ENCODE measurements around the gene GNAI2.
"Not testable (repeated sequence)": the region's sequence is repeated elsewhere in the genome, so short reads cannot be mapped to it uniquely, and the experiment has no call there.

GNAI2 gene

DNA sequence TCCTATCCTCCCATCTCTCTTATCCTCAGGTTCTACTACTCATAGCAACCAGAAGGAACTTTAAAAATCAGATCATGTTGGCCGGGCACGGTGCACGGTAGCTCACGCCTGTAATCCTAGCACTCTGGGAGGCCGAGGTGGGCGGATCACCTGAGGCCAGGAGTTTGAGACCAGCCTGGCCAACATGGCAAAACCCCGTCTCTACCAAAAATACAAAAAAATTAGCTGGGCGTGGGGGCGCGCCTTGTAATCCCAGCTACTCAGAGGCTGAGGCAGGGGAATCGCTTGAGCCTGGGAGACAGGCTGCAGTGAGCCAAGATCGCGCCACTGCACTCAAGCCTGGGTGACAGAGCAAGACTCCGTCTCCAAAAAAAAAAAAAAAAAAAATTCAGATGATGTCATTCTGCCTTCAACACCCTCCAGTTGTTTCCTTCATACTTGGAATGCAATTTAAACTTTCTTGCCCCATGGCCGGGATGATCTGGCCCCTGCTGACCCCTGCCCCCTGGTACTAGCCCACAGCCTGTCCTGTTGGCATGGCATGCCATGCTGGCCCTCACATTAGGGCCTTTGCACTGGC, 7.7 kb upstream of the GNAI2 start:
- DNase-seq: not testable (repeated sequence)

DNA sequence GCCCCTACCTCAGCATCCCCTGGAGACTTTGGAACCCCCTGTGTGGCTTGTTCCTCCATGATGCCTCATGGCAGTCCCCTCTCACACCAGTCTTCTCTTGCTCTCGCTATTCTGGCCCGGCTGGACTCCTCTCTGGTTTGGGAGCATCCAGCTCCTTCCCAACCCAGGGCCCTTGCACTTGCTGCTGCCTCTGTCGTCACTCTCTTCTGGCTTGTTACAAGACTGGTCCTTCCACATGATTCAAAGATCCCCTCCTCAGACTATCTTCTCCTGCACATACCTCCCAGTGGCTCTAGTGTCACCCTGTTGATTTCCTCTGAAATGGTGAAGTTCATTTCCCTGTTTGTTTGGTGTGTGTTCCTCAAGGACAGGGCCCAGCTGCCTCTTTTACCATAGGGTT, 6.5 kb upstream of the GNAI2 start:
- no peak for DNase-seq

DNA sequence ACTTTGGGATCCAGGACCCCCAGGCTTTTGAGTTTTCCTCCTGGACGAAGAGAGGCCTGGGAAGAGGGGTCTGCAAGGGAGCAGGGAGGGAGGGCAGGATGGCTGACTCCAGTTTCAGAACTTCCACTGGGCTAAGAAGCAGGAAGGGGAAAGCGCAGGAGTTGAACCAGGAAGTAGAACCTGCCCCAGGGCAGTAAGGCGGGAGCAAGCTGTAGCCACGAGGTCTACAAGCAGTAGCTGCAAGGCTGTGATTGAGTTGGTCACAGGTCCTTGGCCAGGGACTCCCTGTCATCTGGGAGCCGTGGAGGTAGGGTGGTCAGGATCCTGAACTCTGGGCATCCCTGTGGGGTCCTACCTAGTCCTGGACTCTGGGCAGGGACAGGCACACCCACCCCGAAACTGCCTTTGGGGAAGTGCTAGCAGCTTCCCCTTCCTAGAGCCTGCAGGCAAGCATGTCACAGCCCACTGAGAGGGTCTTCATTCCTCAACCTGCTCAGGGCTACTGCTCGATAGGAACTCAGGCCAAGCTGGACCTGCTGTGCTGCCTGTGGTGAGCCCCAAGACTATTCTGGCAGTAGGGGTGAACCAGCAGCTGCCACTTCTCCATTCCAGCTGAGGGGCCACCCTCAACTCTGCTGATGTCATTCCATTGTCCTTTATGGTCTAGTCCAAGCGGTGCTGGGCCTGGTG, 5.8 kb upstream of the GNAI2 start:
- peak; percentile 62 for DNase-seq

DNA sequence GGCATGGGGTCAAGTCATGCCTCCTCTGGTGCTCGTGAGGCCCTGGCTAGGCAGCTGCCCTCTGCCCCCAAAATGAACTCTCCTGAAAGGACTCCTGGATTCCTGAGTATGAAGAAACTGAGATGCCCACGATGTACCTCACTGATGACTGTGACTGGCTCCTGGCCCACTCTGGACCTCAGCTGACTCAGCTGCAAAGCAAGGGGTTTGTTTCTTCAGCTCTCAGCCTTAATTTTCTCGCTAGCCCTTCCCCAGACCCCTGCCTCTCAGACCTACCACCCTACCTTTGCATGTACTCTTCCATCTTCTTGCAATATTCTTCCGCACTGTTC, 5.2 kb upstream of the GNAI2 start:
- no peak for DNase-seq

DNA sequence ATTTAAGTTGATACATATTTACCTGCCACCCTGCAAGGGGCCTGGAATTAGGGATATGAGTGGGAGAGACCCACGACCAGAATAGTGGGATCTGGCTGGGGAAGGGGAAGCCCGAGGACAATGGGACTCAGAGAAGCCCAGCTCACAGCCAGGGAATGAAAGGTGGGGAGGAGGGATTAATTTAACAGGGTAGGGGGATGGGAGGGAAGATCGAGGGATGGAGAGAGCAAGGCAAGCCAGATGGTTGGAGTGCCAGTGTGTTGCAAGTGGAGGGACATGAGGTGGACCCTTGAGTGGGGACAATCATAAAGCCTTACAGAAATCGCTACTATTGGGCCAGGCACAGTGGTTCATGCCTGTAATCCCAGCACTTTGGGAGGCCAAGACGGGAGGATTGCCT, 4.4 kb upstream of the GNAI2 start:
- no peak for DNase-seq

DNA sequence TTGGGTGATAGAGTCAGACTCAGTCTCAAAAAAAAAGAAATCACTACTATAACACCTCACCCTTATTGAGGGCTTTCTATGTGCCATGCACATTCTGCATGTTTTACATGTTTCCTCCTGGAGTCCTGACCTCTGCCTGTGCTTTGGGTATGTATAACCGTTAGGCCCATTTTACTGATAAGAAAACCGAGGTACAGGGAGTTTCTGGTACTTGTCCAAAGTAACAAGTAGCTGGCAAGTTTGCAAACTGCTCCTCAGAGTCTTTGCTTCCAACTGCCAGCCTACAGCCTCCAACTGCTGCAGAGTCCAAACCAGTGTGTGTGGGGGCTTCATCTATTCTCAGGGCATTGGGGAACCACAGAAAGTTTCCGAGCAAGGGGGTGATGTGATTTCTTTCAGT, 3.7 kb upstream of the GNAI2 start:
- no peak for DNase-seq

DNA sequence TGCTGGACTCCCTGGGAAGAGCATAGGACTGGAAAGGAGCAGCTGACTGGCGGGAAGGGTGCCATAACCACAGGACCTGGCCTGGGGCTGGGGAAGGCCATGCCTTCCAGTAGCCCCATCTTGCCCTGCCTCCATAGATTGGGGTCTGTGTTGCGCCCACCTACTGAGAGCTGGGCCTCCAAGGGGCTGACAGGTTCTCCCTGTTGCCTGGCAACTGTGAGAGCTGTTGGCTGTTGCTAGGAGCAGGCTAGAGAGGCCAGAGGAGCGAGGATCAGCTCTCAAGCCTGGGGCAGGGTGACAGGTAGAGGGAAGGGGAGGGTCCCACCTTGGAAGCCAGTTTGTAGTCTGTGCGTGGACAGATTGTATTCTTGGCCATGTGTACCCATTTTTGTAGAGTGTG, 2.8 kb upstream of the GNAI2 start:
- no peak for DNase-seq

DNA sequence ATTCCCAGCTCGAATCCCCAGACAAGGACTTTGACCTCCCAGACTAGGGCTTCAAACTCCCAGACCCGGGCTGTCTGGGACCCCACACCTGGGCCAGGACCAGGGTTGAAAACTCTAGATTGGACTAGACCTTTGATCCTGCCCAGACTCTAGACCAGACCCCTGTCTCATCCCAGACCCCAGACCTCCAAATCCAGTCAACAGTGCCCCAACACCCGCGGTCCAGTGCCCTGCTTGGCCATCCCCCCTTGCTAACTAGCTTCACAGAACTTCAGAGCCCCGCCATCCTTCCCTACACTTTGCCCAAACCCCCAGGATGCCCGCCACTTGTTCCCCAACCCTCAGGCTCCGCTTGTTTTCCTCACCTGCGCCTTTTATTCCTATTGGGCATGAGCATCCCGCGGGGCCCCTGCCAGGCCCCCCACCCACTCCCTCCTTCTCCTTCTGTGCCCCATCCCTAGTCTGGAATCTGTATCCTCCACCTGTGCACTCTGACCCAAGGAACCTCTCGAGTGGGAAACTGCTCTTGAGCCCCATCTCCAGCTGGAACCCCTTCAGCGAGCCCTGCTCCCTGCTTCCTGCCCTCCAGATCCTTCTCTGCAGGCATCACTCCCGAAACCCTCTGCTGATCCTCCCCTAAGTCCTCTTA, 604 bp downstream of the GNAI2 start:
- no peak for DNase-seq

DNA sequence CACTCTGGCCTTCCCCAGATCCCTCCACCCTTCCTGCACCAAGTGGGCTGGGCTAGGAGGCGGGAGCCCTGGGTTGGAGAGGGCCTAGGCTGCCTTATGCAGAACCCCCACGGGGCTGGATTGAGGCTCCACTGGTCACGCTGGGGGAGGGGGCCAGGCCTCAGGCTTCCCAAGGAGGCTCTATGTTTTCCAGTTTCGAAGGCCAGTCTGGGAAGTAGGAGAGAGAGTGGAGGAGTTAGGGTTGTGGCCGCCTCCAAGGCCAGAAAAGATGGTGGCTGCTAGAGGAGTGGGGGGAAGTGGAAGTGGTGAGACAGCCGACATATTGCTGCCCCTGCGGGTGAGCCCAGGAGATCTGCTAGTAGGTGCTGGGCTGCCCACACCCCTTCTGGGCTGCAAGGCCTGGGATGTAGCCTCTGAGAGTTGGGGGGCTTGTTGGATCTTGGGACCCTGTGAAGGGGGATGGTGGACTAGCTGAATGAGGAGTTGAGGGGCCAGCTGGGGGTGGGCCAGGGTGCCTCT, 1.2 kb downstream of the GNAI2 start:
- DNase-seq: peak; percentile 44

DNA sequence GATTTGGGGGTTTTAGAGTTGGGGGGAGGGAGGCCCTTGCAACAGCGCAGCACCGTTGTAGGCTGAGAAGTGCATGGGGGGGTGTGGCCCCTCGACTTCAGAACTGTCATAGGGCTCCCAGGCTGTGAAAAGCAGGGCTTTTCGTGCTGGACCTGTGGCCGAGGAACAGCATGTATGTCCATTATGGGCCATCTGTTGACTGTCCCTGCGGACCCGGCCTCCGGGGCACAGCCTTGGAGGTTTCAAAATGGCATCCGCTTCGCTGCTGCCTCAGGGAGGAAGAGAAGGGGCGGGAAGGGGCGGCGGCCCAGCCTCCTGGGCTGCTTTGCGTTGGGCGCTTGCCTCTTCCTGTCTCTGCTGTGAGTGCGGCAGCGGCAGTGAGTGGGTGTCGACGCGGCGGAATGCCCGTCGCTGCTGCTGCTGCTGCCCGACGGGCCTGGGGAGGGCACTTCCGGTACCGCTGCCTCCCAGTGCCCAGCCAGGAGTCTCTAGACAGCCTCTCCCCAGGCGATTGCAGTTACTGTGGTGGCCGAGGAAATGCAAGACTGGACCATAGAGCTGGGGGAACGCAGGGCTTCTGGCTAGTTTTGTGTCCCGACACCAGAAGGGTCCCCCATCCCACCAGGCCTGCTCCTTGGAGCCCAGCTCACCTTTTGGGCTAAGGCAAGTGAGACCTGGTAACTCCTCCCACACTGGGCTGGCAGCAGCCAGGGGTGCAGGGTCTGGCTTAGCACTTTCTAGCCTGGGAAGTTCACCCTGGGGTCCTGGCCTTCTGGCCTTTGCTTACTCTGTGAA, 1.9 kb downstream of the GNAI2 start:
- DNase-seq: peak; percentile 96

DNA sequence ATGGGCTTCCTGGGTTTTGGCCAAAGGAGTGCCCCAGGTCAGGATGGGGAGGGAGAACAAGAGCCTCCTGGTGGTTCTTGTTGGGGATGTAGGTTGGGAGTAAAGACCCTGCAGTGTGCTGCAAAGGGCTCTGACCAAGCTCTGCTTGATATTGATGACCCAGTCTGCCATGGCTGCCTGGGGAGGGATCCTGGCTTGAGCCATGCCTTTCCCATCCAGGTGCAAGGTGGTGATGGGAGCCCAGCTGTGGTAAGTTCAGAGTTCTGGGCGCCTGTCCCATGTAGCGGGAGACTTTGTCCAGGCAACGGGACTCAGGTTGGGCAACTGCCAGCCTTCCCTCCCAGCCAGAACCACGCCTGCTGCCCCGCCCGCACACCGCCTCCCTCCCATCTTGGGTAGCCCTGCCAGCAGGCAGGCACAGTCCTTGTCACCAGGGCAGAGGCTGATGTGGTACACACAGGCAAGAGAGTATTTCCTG, 2.6 kb downstream of the GNAI2 start:
- peak; percentile 71 for DNase-seq

DNA sequence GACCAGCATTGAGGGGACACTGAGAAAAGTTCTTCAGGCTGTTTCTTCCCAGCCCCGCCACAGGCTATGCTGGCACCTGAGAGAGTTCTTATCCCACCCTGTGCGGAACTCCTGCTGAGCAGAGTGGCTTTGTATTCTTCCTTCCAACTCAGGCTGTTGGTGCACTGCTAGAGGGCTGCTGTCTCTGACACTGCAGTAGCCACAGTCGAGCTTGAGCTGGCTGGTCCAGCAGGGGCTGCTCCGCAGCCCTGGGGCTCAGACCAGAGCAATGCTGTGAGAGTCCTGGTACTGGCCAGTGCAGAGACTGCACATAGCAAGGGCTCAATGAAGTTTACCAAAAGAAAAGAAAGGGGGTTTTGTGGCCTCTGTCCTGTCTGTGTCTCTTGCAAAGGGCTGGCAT, 3.6 kb downstream of the GNAI2 start:
- DNase-seq: no peak

DNA sequence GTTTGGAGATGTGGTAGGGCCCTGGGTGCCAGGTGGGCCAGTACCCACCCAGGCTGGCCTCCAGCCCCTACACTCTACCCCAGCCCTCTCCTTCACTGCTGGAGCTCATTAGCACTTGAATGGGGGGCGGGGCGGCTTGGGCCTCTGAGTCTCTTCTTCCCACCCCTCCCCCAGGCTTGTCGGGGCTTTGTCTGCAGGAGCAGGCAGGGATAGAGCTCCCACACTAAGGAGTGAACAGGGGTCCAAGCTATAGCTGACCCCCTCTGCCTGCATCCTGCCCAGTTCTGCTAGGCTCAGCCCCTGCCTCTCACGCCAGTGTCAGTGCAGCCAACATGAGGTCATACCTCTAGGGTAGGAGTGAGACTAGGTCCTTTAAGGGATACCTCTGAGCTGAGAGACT, 5.2 kb downstream of the GNAI2 start:
- no peak for DNase-seq

DNA sequence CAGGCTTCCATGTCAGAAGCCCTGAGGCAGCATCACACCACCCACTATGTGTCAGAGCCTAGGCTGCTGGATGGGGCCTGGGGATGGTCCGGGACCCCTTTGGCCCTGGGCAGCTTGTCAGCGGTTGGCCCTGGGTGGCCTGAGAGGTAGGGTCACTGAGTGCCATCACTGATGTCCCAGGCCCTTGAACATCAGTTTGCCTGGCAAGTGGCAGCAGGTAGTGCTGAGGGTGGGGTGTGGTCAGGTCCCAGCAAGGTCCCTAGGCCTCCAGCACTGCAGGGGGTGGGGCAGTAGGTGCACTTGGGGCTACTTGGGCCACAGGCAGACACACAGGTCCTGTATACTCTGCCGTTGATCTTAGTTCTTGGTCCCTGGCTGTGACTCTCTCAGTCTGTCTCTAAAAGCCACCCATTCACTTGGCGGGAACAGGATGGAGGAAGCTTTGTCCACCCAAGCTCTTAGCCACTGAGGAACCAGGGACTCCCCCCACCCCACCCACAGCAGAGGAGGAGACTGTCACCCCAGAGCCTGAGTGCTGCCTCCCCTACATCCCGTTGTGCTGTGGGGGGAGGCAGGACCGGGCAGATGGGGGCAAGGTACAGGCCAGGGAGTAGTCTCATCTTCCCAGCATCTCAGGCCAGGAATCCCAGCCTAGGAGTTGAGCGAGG, 5.8 kb downstream of the GNAI2 start:
- no peak for DNase-seq

DNA sequence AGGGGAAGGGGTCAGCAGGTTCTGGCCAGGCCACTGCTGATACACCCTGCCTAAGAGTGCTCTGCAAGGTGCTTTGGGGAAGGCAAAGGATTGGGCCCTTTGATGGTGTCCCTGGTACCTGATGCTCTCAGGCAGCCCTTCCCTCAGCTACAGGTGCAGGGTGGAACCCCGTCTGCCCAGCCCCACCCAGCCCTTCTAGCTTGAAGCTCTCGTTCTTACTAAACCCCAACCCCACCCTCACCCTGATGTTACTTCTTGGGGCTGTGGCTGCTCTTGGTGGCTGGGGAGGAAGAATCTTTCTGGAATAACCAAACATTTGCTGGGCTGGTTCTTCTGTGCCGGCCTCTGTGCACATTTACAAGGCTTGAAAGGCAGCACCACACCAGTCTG, 6.4 kb downstream of the GNAI2 start:
- no peak for DNase-seq

DNA sequence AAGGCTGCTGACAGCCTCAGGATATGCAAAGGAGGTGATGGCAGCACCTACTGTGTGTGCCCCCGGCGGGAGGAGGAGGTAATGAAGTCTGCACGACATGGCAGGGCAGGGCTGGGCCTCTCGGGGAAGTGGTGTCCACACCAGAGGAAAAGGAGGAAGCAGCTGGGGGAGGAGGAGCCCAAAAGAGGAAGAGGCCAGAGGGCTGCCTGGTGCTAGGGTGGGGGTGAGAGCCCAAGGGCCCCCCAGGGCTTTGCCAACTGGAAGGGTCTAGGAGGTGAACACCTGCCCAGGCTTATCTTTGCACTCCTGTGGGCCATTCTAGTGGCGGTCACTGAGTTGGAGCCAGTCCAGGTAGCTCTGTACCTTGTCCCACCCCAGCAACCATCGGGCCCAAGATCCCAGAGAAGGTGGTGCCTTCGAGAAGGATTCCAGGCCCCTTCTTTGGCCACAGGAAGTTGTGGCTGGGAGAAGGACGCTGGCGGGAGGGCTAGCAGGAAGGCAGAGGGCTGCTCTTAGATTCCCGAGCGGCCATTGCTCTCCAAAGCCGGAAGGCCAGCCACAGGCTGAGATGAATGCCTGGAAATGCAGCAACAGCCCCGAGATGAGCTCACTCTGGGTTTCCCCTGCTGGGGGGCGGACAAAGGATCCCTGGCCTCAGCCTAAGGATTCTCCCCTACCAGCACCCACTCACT, 7.0 kb downstream of the GNAI2 start:
- peak; percentile 96 for DNase-seq

DNA sequence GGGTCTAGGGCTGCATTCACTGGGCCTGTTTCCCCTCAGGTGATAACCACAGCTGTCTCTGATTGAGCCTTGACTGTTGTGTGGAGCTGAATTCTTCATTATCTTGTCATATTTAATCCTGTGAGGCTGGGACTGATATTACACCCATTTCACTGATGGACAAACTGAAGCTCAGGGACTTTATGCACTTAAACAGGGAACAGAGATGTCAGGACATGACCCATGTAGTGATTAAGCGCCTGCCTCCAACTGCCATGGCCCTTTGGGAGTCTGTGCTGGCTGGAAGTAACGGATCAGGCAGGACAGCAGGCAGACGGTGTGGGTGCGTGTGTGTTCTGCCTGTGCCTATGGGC, 7.5 kb downstream of the GNAI2 start:
- DNase-seq: no peak

DNA sequence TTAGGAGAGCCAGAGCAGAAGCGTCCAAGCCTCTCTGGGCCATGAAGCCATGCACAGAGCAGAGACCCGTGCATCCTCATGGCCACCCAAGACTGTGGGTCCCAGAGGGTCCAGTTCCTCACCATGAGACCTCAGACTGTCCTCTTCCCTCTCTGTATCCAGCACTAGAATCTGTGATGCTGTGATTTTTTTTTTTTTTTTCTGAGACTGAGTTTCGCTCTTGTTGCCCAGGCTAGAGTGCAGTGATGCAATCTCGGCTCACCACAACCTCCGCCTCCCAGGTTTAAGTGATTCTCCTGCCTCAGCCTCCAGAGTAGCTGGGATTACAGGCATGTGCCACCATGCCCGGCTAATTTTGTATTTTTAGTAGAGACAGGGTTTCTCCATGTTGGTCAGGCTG, 8.8 kb downstream of the GNAI2 start:
- peak; percentile 57 for DNase-seq

DNA sequence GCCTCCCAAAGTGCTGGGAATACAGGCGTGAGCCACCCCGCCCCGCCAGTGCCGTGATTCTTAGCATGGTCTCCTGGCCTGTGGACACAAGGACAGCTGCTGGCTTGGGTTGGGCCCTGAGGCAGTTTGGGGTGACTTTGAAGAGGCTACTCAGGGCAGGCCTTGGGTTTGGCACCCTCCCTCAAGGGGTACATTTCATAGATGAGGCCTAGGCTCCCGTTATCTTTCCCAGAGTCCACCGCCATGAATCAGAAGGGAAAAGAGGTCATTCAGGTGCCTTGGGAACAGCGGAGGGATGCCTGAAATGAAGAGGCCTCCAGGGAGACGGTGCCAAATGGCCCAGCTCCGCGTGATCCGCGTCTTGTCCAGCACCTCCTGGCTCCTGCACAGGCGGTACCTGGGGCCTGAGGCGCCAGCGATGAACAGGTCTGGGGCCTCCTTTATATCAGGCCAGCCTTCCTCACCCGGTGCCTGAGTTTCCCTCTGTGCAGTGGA, 9.3 kb downstream of the GNAI2 start:
- DNase-seq: no peak

DNA sequence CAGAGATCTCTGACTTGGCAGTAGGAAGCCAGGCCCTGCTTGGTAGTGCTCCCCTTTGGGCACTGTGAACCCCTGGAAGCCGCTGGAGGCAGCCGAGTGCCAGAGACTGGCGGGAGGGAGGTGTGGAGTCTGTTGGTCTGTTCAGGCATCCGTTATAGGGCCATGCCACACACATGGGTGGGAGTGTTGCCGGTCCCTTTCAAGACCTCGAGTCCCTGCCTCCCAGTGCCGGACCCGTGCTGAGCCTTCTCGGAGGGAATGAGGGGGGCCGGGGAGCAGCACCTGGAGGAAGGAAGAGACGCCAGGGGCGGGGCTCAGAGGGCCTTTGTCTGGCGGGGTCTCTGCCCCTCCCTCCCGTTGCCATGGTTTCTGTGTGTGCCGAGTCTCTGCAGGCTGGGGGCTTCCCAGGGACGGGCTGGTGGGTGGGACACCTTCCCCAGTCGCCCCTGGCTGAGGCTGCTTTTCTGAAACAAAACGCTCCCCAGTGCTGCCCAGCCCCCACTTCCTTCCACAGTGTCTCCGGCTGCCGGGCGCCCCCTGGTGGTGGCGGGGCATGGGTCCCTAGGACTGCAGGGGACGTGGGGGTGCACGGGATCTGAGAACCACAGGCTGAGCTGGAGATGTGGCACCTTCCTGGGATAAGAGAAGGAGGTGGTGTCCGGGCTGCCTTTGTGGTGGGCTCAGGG, 10.0 kb downstream of the GNAI2 start:
- DNase-seq: peak; percentile 85

DNA sequence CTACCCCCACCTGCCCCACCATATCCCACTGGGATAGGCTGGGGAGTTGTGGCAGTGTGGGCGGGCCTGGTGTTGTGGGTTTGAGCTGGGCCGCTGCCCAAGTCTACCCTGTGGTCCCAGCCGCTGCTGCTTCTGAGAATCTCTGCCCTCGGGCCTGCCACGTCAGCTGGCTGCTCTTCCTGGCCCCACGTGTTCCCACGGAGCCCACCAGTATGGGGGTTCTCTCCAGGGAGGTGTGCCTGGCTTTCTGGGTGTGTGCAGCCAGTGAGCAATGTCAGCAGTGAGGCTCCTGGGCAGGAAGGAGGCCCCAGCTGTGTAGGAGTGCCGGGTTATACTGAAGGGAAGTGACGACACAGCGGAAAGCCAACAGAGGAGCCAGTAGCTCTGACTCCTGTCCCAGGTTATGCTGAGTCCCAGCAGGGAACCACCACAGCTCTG, 10.5 kb downstream of the GNAI2 start:
- peak; percentile 91 for DNase-seq

DNA sequence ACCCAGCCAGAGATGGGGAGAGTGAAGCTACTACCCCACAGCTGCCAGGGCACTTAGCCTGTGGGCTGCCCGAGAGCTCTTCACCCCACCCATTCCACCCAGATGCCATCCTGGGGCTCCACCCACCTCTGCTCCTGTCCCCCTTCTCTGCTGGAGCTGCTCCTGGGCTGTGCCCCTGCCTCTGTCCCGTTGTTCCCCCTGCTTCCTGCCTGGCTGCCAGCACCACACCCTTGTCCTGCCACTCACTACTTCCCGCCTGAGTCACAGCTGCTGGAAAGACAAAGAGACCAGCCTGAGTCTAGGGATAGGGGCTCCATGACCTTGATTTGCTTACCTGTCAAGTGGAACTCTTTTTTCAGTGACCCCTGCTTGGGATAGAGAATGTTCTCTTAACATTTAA, 12.4 kb downstream of the GNAI2 start:
- DNase-seq: peak; percentile 43

All from inflammatory macrophage treated with lipopolysaccharide for 4 hours (primary cell).